SK-N-MC (cell line): ENCODE measurements around the gene SP110.

Experiments
- DNase-seq: peaks from one replicate; pipeline ENCODE4 v3.0.0-alpha.2; 2011; ENCODE audit warnings: low read depth, low spot score
- H3K27ac ChIP-seq: fragments of 200-600 bp; sonication (generic); 2 replicates; pipeline ENCODE4 v1.5.1; 2016; ENCODE audit warnings: mixed run types
- H3K36me3 ChIP-seq: fragments of 200-600 bp; sonication (generic); 2 replicates; pipeline ENCODE4 v1.6.1; 2017; ENCODE audit warnings: antibody characterized with exemption, low read length, mixed read lengths; ENCODE audit not compliant: insufficient read depth
- H3K4me3 ChIP-seq: fragments of 200-600 bp; sonication (generic); 2 replicates; pipeline ENCODE4 v1.5.1; 2016
- H3K9ac ChIP-seq: fragments of 200-600 bp; sonication (generic); 2 replicates; pipeline ENCODE4 v1.8.0; 2017; ENCODE audit warnings: mixed run types, mixed read lengths; ENCODE audit not compliant: insufficient read length
- H3K9me3 ChIP-seq: fragments of 200-600 bp; sonication (generic); 2 replicates; pipeline ENCODE4 v1.6.1; 2017; ENCODE audit warnings: low read depth, mild to moderate bottlenecking, antibody characterized with exemption, low read length, moderate library complexity, mixed read lengths
- EZH2 ChIP-seq: fragments of 200-600 bp; sonication (generic); IDR thresholded peaks from one replicate; pipeline ENCODE4 v1.6.1; 2017; ENCODE audit warnings: antibody characterized with exemption
- FOXP2 ChIP-seq: optimal IDR thresholded peaks from 2 replicates; pipeline ENCODE3; 2011; ENCODE audit warnings: mild to moderate bottlenecking, moderate library complexity; ENCODE audit not compliant: insufficient read depth; ENCODE audit errors: extremely low read length, control extremely low read depth
- POLR2AphosphoS5 ChIP-seq: IDR thresholded peaks from 2 replicates; pipeline ENCODE4 v1.6.1; 2012; ENCODE audit warnings: mild to moderate bottlenecking, low read depth, low read length, borderline replicate concordance

The SP110 gene

GRCh38 chr2:230172852-230173251, 46.9 kb downstream of the SP110 start:
- DNase-seq = no peak
- H3K27ac ChIP-seq = no peak overlapping the region
- TF ChIP-seq EZH2 (no peak), POLR2AphosphoS5 (no peak), FOXP2 (no peak)
- H3K4me3 ChIP-seq = no peak overlapping the region
- no peaks in the 10 kb centered on the region for H3K9me3 ChIP-seq
- H3K36me3 ChIP-seq = peaks cover 8% of the 10 kb centered on the region
- no peak overlapping the region for H3K9ac ChIP-seq

GRCh38 chr2:230172156-230172555, 47.6 kb downstream of the SP110 start:
- 0 out of 2 replicates have a peak, but pooled peaks cover 3% of the 10 kb centered on the region for H3K36me3 ChIP-seq
- TF ChIP-seq POLR2AphosphoS5 = no peak
- no peak for TF ChIP-seq FOXP2
- no peak for TF ChIP-seq EZH2
- H3K9me3 ChIP-seq = no peaks in the 10 kb centered on the region

GRCh38 chr2:230170532-230170931, 49.3 kb downstream of the SP110 start:
- Histone ChIP-seq H3K4me3 (peak overlapping the region; percentile 64), H3K36me3 (no peaks in the 10 kb centered on the region), H3K27ac (peak overlapping the region; percentile 60; the same call in 1 of the 2 replicates), H3K9ac (no peak overlapping the region), H3K9me3 (no peaks in the 10 kb centered on the region)
- DNase-seq = peak; percentile 57
- no peak for TF ChIP-seq FOXP2
- TF ChIP-seq POLR2AphosphoS5 = no peak
- TF ChIP-seq EZH2 = no peak

More at GRCh38 chr2:230172156-230172555, 47.6 kb downstream of the SP110 start:
- no peak overlapping the region for H3K9ac ChIP-seq
- H3K27ac ChIP-seq = no peak overlapping the region
- no peak overlapping the region for H3K4me3 ChIP-seq
- no peak for DNase-seq

GRCh38 chr2:230166557-230167170, 53.1 kb downstream of the SP110 start:
- H3K36me3 ChIP-seq = no peaks in the 10 kb centered on the region
- H3K27ac ChIP-seq = no peak overlapping the region
- no peak overlapping the region for H3K9ac ChIP-seq
- no peaks in the 10 kb centered on the region for H3K9me3 ChIP-seq
- TF ChIP-seq FOXP2 = no peak
- H3K4me3 ChIP-seq = no peak overlapping the region
- no peak for DNase-seq

GRCh38 chr2:230164139-230164538, 55.6 kb downstream of the SP110 start:
- no peak for DNase-seq
- Histone ChIP-seq H3K36me3 (no peaks in the 10 kb centered on the region), H3K27ac (no peak overlapping the region), H3K4me3 (no peak overlapping the region), H3K9ac (no peak overlapping the region), H3K9me3 (no peaks in the 10 kb centered on the region)
- TF ChIP-seq FOXP2 (no peak), EZH2 (no peak), POLR2AphosphoS5 (no peak)

GRCh38 chr2:230162981-230163380, 56.8 kb downstream of the SP110 start:
- DNase-seq = no peak
- H3K4me3 ChIP-seq = no peak overlapping the region
- TF ChIP-seq FOXP2 = no peak
- H3K9ac ChIP-seq = no peak overlapping the region
- no peaks in the 10 kb centered on the region for H3K9me3 ChIP-seq
- H3K36me3 ChIP-seq = no peaks in the 10 kb centered on the region
- H3K27ac ChIP-seq = no peak overlapping the region

GRCh38 chr2:230161184-230161583, 58.6 kb downstream of the SP110 start:
- Histone ChIP-seq H3K4me3 (no peak overlapping the region), H3K9me3 (no peaks in the 10 kb centered on the region), H3K9ac (no peak overlapping the region), H3K36me3 (no peaks in the 10 kb centered on the region), H3K27ac (no peak overlapping the region)
- TF ChIP-seq FOXP2 (no peak), EZH2 (no peak), POLR2AphosphoS5 (no peak)
- no peak for DNase-seq

GRCh38 chr2:230160112-230160660, 59.6 kb downstream of the SP110 start:
- Histone ChIP-seq H3K4me3 (no peak overlapping the region), H3K9me3 (no peaks in the 10 kb centered on the region), H3K27ac (no peak overlapping the region), H3K9ac (no peak overlapping the region), H3K36me3 (no peaks in the 10 kb centered on the region)
- TF ChIP-seq EZH2 (no peak), FOXP2 (no peak), POLR2AphosphoS5 (no peak)
- DNase-seq = no peak

- no peak for DNase-seq
- TF ChIP-seq EZH2 = no peak
- no peak for TF ChIP-seq POLR2AphosphoS5
- no peak for TF ChIP-seq FOXP2
- Histone ChIP-seq H3K9me3 (no peaks in the 10 kb centered on the region), H3K4me3 (no peak overlapping the region), H3K27ac (no peak overlapping the region), H3K36me3 (no peaks in the 10 kb centered on the region), H3K9ac (no peak overlapping the region)
Measured at GRCh38 chr2:230158468-230158867, 61.3 kb downstream of the SP110 start.
